Subcutaneous abdominal adipose tissue (tissue), 5 donors: ENCODE measurements around the gene IL1A.
A peak's percentile ranks its signal among the peaks of the same experiment; 100 is the strongest.

Experiments
- H3K27ac ChIP-seq: one replicate; pipeline ENCODE4 v1.7.0; 2013; ENCODE audit warnings: low read depth, mild to moderate bottlenecking, inconsistent platforms, low read length, moderate library complexity
- H3K27me3 ChIP-seq, 5 donors: one replicate each; pipeline ENCODE4 v1.7.0; 2013; ENCODE audit warnings: low read length in 5 of 5, inconsistent platforms in 1 of 5; ENCODE audit not compliant: control insufficient read depth in 5 of 5, insufficient read depth in 4 of 5
- H3K36me3 ChIP-seq, 5 donors: one replicate each; pipeline ENCODE4 v1.7.0; 2013; ENCODE audit warnings: low read length in 5 of 5; ENCODE audit not compliant: control insufficient read depth in 5 of 5, insufficient read depth in 5 of 5
- H3K4me1 ChIP-seq, 5 donors: one replicate each; pipeline ENCODE4 v1.7.0; 2013; ENCODE audit warnings: low read length in 5 of 5, mild to moderate bottlenecking in 3 of 5, moderate library complexity in 1 of 5; ENCODE audit not compliant: control insufficient read depth in 5 of 5, insufficient read depth in 5 of 5
- H3K4me3 ChIP-seq, 5 donors: one replicate each; pipeline ENCODE4 v1.7.0; 2013; ENCODE audit warnings: low read length in 5 of 5, low read depth in 1 of 5
- H3K9ac ChIP-seq, 5 donors: one replicate each; pipeline ENCODE4 v1.7.0; 2013; ENCODE audit warnings: low read length in 5 of 5, mild to moderate bottlenecking in 4 of 5, moderate library complexity in 3 of 5
- H3K9me3 ChIP-seq, 5 donors: one replicate each; pipeline ENCODE4 v1.7.0; 2013; ENCODE audit warnings: low read length in 5 of 5; ENCODE audit not compliant: control insufficient read depth in 5 of 5
- donor health status: healthy.
- donor health status: healthy.
- donor health status: healthy.
- donor health status: healthy.
- donor health status: healthy.

Gene IL1A

DNA sequence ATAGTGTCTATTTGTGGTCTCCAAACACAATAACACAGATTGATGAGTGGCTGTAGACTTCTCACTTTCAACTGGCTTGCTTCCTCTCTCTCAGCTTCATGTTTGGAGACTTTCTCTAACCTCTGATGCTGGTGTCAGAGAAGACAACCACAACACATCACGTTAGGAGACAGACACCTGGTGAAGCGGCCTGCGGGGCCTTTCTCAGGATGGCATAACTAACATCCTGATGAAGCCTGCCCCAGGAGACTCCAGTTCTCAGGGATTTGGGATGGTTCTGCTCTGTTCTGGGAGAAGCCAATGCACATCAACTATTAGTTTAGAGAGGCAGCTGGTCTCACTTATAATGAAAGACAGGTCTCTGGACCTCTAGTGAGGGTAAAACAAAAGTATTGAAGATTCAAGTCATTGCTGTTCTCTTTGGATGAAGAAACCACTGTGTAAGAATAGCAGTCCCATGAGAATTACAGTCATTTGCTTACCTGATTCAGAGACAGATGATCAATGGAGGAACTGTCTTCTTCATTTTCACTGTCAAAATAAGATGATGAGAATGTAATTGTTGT, 2.0 kb downstream of the IL1A start:
- Histone ChIP-seq H3K27ac (no peak overlapping the region), H3K27me3 (no peaks in the 10 kb centered on the region), H3K9ac (no peak overlapping the region), H3K9me3 (no peaks in the 10 kb centered on the region), H3K4me3 (no peak overlapping the region), H3K36me3 (no peaks in the 10 kb centered on the region), H3K4me1 (peaks cover 0 to 8% (median 0%) of the 10 kb centered on the region in 5 donors)

DNA sequence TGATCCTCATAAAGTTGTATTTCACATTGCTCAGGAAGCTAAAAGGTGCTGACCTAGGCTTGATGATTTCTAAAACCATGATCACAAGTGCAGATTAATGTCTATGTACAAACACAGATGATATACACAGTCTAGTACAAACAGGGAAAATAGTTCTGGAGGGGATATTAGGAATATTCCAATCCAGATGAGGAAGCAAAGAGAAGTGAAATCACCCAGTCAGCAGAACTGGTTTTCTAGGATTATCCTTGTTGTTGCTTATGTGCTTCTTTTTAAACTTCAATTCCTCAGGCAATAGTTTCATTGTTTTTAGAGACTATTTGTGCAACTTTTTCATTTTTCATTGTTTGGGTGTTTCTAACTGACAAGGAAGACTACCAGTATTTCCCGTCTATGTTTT, 4.7 kb downstream of the IL1A start:
- Histone ChIP-seq H3K4me3 (no peak overlapping the region), H3K9me3 (no peaks in the 10 kb centered on the region), H3K9ac (no peak overlapping the region), H3K27me3 (no peaks in the 10 kb centered on the region), H3K36me3 (no peaks in the 10 kb centered on the region), H3K4me1 (peaks cover 0 to 5% (median 0%) of the 10 kb centered on the region in 5 donors), H3K27ac (no peak overlapping the region)

- no peaks in the 10 kb centered on the region for H3K4me1 ChIP-seq
- H3K36me3 ChIP-seq: no peaks in the 10 kb centered on the region
- no peak overlapping the region for H3K4me3 ChIP-seq
- H3K9me3 ChIP-seq: no peaks in the 10 kb centered on the region
- no peaks in the 10 kb centered on the region for H3K27me3 ChIP-seq
- H3K27ac ChIP-seq: no peak overlapping the region
- H3K9ac ChIP-seq: no peak overlapping the region
Observed at GRCh38 chr2:112777036-112777435, 7.3 kb downstream of the IL1A start.

DNA sequence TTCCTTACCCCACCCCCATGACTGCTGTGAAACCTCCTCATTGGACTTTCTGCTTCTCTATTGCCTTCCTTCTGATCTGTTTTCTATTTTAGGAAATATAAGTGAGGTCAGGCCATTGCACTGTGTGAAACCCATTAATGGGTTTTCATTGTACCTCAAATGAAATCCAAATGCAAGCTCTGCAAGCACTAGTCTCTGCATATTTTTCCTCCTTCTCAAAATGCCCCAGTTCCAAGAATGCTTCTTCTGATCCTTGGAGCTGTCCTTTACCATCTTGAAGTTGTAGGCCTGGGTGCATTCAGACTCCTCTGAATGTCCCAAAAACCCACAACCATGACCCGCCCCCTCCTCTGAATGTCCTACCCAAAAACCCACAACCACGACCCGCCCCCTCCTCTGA, 8.2 kb downstream of the IL1A start:
- Histone ChIP-seq H3K9me3 (no peaks in the 10 kb centered on the region), H3K9ac (no peak overlapping the region), H3K27ac (no peak overlapping the region), H3K4me3 (no peak overlapping the region), H3K4me1 (no peaks in the 10 kb centered on the region), H3K27me3 (no peaks in the 10 kb centered on the region), H3K36me3 (no peaks in the 10 kb centered on the region)

- H3K27me3 ChIP-seq: no peaks in the 10 kb centered on the region
- no peak overlapping the region for H3K27ac ChIP-seq
- H3K36me3 ChIP-seq: no peaks in the 10 kb centered on the region
- no peaks in the 10 kb centered on the region for H3K4me1 ChIP-seq
- no peak overlapping the region for H3K4me3 ChIP-seq
- H3K9me3 ChIP-seq: no peaks in the 10 kb centered on the region
- H3K9ac ChIP-seq: no peak overlapping the region
Observed at GRCh38 chr2:112774536-112775285, 9.6 kb downstream of the IL1A start.

DNA sequence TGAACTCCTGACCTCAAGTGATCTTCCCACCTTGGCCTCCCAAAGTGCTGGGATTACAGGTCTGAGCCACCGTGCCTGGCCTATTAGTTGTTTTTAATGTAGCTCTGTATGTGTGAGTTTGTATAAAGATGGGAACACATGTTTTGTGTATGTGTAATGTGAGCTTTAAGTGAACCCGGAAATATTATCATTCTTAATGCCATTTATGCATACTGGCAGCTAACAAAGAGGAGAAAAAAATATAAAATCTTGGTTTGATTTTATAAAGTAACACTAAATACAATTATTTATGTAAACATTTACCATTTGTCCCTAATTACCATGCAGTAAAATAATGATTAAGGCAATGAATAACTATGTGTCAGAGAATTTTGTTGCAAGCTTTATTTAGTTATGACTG, 10.7 kb downstream of the IL1A start:
- Histone ChIP-seq H3K27ac (no peak overlapping the region), H3K9me3 (no peaks in the 10 kb centered on the region), H3K9ac (no peak overlapping the region), H3K27me3 (no peaks in the 10 kb centered on the region), H3K4me1 (peaks cover 0 to under 1% (median 0%) of the 10 kb centered on the region in 5 donors), H3K4me3 (no peak overlapping the region), H3K36me3 (no peaks in the 10 kb centered on the region)

DNA sequence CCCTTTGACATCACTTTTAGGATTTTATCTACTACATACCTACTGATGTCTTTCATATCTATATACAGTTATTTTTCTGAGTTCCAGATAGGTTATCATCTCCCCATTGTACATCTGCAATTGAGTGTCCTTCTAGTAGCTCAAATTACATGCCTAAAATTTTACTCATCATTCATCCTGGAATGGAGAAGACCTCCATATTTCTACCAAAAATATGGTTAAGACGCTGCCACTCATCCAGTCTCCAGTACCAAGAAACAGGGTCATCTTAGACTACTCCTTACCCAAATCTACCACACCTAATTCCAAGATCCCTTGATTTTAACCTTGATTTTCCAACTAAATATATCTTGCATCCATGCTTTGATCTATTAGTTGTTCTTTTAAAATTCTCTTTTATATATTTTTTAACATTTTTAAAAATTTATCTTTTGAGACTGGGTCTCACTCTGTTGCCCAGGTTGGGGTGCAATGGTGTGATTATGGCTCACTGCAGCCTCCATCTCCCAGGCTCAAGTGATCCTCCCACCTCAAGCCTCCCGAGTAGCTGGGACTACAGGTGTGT, 11.3 kb downstream of the IL1A start:
- H3K9ac ChIP-seq: no peak overlapping the region
- no peak overlapping the region for H3K27ac ChIP-seq
- H3K36me3 ChIP-seq: no peaks in the 10 kb centered on the region
- no peaks in the 10 kb centered on the region for H3K27me3 ChIP-seq
- peaks cover 0 to 4% (median 0%) of the 10 kb centered on the region in 5 donors for H3K4me1 ChIP-seq
- H3K4me3 ChIP-seq: no peak overlapping the region
- no peaks in the 10 kb centered on the region for H3K9me3 ChIP-seq

- H3K27ac ChIP-seq: no peak overlapping the region
- no peak overlapping the region for H3K4me3 ChIP-seq
- H3K4me1 ChIP-seq: peaks cover 0 to 10% (median 0%) of the 10 kb centered on the region in 5 donors
- H3K27me3 ChIP-seq: no peaks in the 10 kb centered on the region
- no peaks in the 10 kb centered on the region for H3K9me3 ChIP-seq
- H3K9ac ChIP-seq: no peak overlapping the region
- H3K36me3 ChIP-seq: no peaks in the 10 kb centered on the region
Observed at GRCh38 chr2:112772322-112772721, 12.0 kb downstream of the IL1A start.

DNA sequence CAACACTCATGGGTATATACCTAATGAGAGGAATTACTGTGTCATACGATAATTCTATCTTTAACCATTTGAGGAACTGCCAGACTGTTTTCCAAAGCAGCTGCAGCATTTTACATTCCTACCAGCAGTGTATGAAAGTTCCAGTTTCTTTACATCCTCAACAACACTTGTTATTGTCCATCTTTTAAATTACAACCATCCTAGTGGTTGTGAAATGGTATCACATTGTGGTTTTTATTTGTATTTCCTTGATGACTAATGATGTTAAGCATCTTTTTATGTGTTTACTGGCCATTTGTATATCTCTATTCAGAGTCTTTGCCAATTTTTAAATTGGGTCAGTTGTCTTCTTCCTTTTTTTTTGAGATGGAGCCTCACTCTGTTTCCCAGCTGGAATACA, 15.9 kb downstream of the IL1A start:
- Histone ChIP-seq H3K27me3 (no peaks in the 10 kb centered on the region), H3K36me3 (no peaks in the 10 kb centered on the region), H3K9ac (no peak overlapping the region), H3K4me1 (peaks cover 0 to 24% (median 16%) of the 10 kb centered on the region in 5 donors), H3K27ac (no peak overlapping the region), H3K4me3 (peak overlapping the region in 3 of 5 donors; percentile 28 to 53 (median 47)), H3K9me3 (no peaks in the 10 kb centered on the region)

GRCh38 chr2:112767693-112768330, 16.5 kb downstream of the IL1A start:
- Histone ChIP-seq H3K27ac (no peak overlapping the region), H3K36me3 (no peaks in the 10 kb centered on the region), H3K27me3 (no peaks in the 10 kb centered on the region), H3K9me3 (no peaks in the 10 kb centered on the region), H3K4me1 (peaks cover 0 to 24% (median 16%) of the 10 kb centered on the region in 5 donors), H3K9ac (peak overlapping the region in 1 of 5 donors; percentile 26), H3K4me3 (peak overlapping the region in 4 of 5 donors; percentile 23 to 53 (median 38))
